Measurements from ENCODE around the gene IL1RAPL1.

The IL1RAPL1 gene

DNA sequence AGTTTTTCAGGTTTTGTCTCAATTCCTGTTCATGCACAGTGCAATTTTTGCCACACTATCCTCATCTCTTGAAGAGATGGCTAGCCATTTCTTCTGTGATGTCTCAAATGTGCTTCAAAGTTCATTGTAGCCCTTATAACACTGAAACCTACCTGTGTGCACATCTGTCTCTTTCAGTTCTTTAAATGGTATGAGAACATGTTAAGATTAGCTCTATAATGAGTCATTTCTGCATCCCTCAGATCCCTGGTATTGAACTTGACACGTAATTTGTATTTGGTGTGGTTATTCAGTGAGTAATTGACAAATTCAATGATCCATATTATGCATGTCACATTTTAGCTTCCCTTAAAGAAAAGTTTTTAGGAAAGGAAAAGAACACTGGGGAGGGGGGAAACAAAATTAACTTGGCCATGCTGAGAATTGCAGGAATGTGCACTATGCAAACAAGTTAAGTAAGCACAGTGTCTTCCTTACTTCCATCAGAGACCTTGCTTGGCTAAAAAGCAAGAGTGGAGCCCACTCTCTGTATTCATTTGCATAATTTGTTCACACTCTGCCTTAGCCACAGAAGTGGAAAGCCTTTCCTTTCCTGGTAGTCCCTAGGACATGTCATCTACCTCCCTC, 968.3 kb downstream of the IL1RAPL1 start:
- in situ Hi-C loops (cut with HindIII; ENCODE audit: low sequenced_read_pairs): no loop called here

DNA sequence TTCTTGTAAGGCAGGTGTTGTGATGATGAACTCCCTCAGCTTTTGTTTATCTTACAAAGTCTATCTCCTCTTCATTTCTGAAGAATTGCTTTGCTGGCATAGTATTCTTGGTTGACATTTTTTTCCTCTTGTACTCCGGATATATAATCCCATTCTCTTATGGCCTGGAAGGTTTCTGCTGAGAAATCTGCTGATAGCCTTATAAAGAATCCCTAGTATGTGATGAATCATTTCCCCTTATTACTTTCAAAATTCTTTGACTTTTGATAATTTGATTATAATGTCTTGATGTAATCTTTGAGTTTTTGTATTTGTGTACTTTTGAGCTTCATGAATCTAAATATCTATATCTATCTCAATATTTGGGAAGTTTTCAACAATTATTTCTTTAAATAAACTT, 972.8 kb downstream of the IL1RAPL1 start:
- H3K4me3 ChIP-seq (ENCODE audit: low read depth, low read length): no peak overlapping the region
- in situ Hi-C loops (cut with HindIII; ENCODE audit: low sequenced_read_pairs): no loop called here
- TF ChIP-seq, protein P1, sequence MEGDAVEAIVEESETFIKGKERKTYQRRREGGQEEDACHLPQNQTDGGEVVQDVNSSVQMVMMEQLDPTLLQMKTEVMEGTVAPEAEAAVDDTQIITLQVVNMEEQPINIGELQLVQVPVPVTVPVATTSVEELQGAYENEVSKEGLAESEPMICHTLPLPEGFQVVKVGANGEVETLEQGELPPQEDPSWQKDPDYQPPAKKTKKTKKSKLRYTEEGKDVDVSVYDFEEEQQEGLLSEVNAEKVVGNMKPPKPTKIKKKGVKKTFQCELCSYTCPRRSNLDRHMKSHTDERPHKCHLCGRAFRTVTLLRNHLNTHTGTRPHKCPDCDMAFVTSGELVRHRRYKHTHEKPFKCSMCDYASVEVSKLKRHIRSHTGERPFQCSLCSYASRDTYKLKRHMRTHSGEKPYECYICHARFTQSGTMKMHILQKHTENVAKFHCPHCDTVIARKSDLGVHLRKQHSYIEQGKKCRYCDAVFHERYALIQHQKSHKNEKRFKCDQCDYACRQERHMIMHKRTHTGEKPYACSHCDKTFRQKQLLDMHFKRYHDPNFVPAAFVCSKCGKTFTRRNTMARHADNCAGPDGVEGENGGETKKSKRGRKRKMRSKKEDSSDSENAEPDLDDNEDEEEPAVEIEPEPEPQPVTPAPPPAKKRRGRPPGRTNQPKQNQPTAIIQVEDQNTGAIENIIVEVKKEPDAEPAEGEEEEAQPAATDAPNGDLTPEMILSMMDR (IDR thresholded peaks at IDR 0.05; ENCODE audit: low read depth, low read length): no peak
- no peak for DNase-seq (ENCODE audit: low read depth, low spot score)

More for the DNA sequence above, 968.3 kb downstream of the IL1RAPL1 start:
- H3K4me3 ChIP-seq (ENCODE audit: low read depth, low read length): no peak overlapping the region
- TF ChIP-seq, protein P1 (IDR thresholded peaks at IDR 0.05; ENCODE audit: low read depth, low read length): no peak
- DNase-seq (ENCODE audit: low read depth, low spot score): no peak

DNA sequence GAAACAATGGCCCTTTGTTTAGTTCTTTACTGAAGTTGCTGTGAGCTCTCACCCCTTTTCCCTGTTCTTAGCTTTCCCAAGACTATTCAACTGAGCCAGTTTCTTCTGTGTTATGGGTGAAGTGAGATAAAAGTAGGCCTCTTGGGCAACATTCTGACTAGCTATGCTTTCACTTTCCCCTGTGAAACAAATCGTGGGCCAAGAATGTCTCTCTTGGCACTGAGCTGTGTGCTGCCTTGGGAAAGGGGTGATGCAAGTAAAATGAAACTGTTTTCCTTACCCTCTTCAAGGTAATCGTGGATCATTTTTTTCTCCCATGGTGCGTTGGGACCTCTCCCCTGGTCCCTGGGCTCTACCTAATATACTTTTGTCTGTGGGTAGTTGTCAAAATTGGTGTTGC, 974.2 kb downstream of the IL1RAPL1 start:
- no peak for DNase-seq (ENCODE audit: low read depth, low spot score)
- in situ Hi-C loops (cut with HindIII; ENCODE audit: low sequenced_read_pairs): no loop called here
- H3K4me3 ChIP-seq (ENCODE audit: low read depth, low read length): no peak overlapping the region
- TF ChIP-seq, protein P1 (IDR thresholded peaks at IDR 0.05; ENCODE audit: low read depth, low read length): no peak

DNA sequence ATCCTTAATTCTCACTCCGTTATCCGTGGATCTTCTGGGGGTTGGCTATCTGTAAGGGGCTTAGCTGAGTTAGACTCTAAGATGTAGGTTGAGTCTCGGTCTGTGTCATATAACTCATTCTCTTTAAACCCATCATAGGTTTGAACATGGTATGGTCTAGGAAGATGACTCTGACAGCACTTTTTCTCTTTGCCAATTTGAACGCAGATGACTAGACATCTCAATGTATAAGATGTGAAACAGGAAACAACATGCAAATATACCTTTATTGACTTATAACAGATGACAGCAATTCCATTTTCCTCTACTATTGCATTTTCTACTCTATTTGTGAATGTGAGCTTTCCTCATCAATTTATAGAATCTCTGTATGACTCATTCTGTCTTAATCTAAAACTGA, 993.3 kb downstream of the IL1RAPL1 start:
- in situ Hi-C loops (cut with HindIII; ENCODE audit: low sequenced_read_pairs): no loop called here
- TF ChIP-seq, protein P1 (IDR thresholded peaks at IDR 0.05; ENCODE audit: low read depth, low read length): no peak
- DNase-seq (ENCODE audit: low read depth, low spot score): no peak
- H3K4me3 ChIP-seq (ENCODE audit: low read depth, low read length): no peak overlapping the region

DNA sequence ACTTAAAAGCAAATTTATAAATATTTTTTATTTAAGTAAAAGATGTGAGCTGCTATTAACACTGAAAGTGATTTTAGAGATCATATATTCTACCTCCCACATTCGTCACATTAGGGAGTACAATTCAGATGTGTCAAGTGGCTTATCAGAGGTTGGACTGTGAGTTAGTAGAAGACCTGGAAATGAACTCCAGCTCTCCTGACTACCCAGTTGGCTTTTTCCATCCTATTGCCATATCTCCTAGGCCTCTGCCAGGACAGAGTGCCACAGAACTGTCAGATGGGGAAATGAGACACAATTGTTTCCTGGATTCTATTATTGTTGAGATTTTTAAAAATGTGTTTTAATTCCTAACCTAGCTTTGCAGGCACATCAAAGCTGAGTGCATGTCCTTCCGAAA, 994.0 kb downstream of the IL1RAPL1 start:
- no peak for DNase-seq (ENCODE audit: low read depth, low spot score)
- H3K4me3 ChIP-seq (ENCODE audit: low read depth, low read length): no peak overlapping the region
- TF ChIP-seq, protein P1 (IDR thresholded peaks at IDR 0.05; ENCODE audit: low read depth, low read length): no peak
- in situ Hi-C loops (cut with HindIII; ENCODE audit: low sequenced_read_pairs): no loop called here

DNA sequence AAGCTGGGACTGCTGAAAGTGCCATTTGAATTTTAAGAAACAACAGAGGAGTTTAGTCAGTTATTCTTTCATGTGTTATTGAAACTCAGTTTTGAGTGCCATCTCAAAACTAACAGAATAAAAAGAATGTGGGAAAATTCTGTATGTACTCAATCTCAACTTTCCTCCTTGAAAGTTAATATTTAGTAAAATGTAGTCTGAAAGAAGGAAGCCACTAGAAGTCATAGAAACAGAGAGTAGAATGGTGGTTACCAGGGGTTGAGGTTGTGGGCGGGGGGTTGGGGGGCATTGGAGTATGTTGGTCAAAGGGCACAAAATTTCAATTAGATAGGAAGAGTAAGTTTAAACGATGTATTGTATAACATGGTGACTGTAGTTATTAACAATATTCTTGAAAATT, 999.9 kb downstream of the IL1RAPL1 start:
- in situ Hi-C loops (cut with HindIII; ENCODE audit: low sequenced_read_pairs): no loop called here
- TF ChIP-seq, protein P1 (IDR thresholded peaks at IDR 0.05; ENCODE audit: low read depth, low read length): no peak

More for the DNA sequence above, 999.9 kb downstream of the IL1RAPL1 start:
- H3K4me3 ChIP-seq (ENCODE audit: low read depth, low read length): no peak overlapping the region
- DNase-seq (ENCODE audit: low read depth, low spot score): no peak
